K562 (cell line): ENCODE measurements around the gene SFMBT2. TPM values are rescaled to one million over a fixed set of nuclear protein-coding genes. Genes with fewer than 3 reads are reported as not detected.

Experiments
- ATAC-seq: fragments of 200-7000 bp; cut with Tn5 transposase; 3 replicates; pipeline ENCODE4 v1.9.1; 2020; ENCODE audit warnings: moderate library complexity
- BruUV-seq: library from RNA; stranded (reverse); fragments of 400-500 nt; replicated peaks from 2 replicates; lab custom pipeline; 2021; lab: Mats Ljungman, UMichigan
- CTCF ChIA-PET: fragments of 300-600 bp; formaldehyde crosslinking; extraction: SDS; loops from one replicate; lab custom pipeline; 2021; ENCODE audit warnings: low intra/inter-chr PET ratio; lab: Yijun Ruan, JAX
- POLR2A ChIA-PET: fragments of 300-600, 350-650 bp; sonication (Branson Sonifier 250); formaldehyde crosslinking; extraction: SDS; loops from one replicate; lab custom pipeline; 2021; ENCODE audit warnings: antibody characterized with exemption, inconsistent platforms; lab: Yijun Ruan, JAX
- DNase-seq, 4 experiments: peaks; one replicate each; pipeline versions ENCODE4 v3.0.0 to v3.0.0-alpha.2; 2011 to 2018; ENCODE audit warnings: low spot score in 3 of 4, mixed read lengths in 3 of 4; ENCODE audit errors: extremely low read depth in 1 of 4
- FAIRE-seq: peaks from 2 replicates; lab custom pipeline; 2011; peaks lifted over from hg19 to GRCh38; lab: Jason Lieb, UNC
- H2AFZ ChIP-seq: 2 replicates; pipeline ENCODE4 v1.6.0; 2011; ENCODE audit warnings: low read depth, low read length, control low read depth, inconsistent platforms
- H3K27ac ChIP-seq: fragments of 200-600 bp; 3 replicates; pipeline ENCODE4 v1.8.0; 2011; ENCODE audit warnings: low read depth, mild to moderate bottlenecking, control low read depth, inconsistent platforms, low read length, moderate library complexity, mixed read lengths; ENCODE audit errors: extremely low read depth
- H3K27me3 ChIP-seq, 2 experiments: fragments of 300-600 bp in 1 of 2; 2 replicates in 1 of 2; 3 replicates in 1 of 2; pipeline versions ENCODE4 v1.6.0 to v1.8.0; 2011; ENCODE audit warnings: inconsistent platforms in 2 of 2, low read length in 2 of 2, mild to moderate bottlenecking in 1 of 2, mixed read lengths in 1 of 2, moderate library complexity in 1 of 2; ENCODE audit not compliant: control insufficient read depth in 2 of 2, insufficient read depth in 2 of 2
- H3K36me3 ChIP-seq: fragments of 300-600 bp; 3 replicates; pipeline ENCODE4 v1.8.0; 2011; ENCODE audit warnings: mild to moderate bottlenecking, low read length, inconsistent platforms; ENCODE audit not compliant: control insufficient read depth, insufficient read depth
- H3K4me1 ChIP-seq, 2 experiments: fragments of 200-600 bp in 1 of 2; replicated peaks in 1 of 2; 2 replicates in 1 of 2; 3 replicates in 1 of 2; pipeline versions ENCODE4 v1.5.1 to v1.8.0; 2011; ENCODE audit warnings: inconsistent platforms in 2 of 2, low read length in 2 of 2, mild to moderate bottlenecking in 1 of 2, mixed read lengths in 1 of 2, moderate library complexity in 1 of 2; ENCODE audit not compliant: control insufficient read depth in 2 of 2, insufficient read depth in 2 of 2
- H3K4me2 ChIP-seq: 2 replicates; pipeline ENCODE4 v1.6.1; 2011; ENCODE audit warnings: low read length, control low read depth, inconsistent platforms, mixed read lengths; ENCODE audit not compliant: insufficient read depth
- H3K4me3 ChIP-seq: fragments of 200-600 bp; sonication (generic), shearing (Covaris generic); 2 replicates; pipeline ENCODE4 v1.5.1; 2016; ENCODE audit warnings: control low read depth, inconsistent platforms
- H3K79me2 ChIP-seq: fragments of 200-600 bp; 3 replicates; pipeline ENCODE4 v1.8.0; 2011; ENCODE audit warnings: low read length, inconsistent platforms; ENCODE audit not compliant: control insufficient read depth, insufficient read depth
- H3K9ac ChIP-seq, 2 experiments: 2 replicates each; pipeline versions ENCODE4 v1.6.0 to v1.6.1; 2011; ENCODE audit warnings: low read depth in 2 of 2, low read length in 2 of 2, control low read depth in 1 of 2, inconsistent platforms in 1 of 2, mild to moderate bottlenecking in 1 of 2, mixed read lengths in 1 of 2; ENCODE audit not compliant: insufficient read depth in 1 of 2
- H3K9me1 ChIP-seq: one replicate; pipeline ENCODE4 v1.6.0; 2011; ENCODE audit warnings: inconsistent platforms, mild to moderate bottlenecking, low read length, moderate library complexity; ENCODE audit not compliant: control insufficient read depth, insufficient read depth
- H3K9me3 ChIP-seq: replicated peaks from 2 replicates; pipeline ENCODE4 v1.5.1; 2011; ENCODE audit warnings: low read depth, low read length, inconsistent platforms; ENCODE audit not compliant: control insufficient read depth, insufficient read depth
- H4K20me1 ChIP-seq: replicated peaks from 2 replicates; pipeline ENCODE4 v1.6.1; 2011; ENCODE audit warnings: low read length, inconsistent platforms, mixed read lengths; ENCODE audit not compliant: control insufficient read depth, insufficient read depth
- ATF3 ChIP-seq, 2 experiments: fragments of 450-650 bp in 1 of 2; sonication (generic) in 1 of 2; formaldehyde crosslinking in 1 of 2; IDR thresholded peaks in 1 of 2; conservative IDR thresholded peaks in 1 of 2; 2 replicates each; pipeline versions ENCODE4 v1.6.1 to v1.8.1; 2016 to 2023; ENCODE audit warnings: mild to moderate bottlenecking in 2 of 2, moderate library complexity in 2 of 2, inconsistent platforms in 1 of 2, missing genetic modification reagents in 1 of 2
- ELK3 ChIP-seq: fragments of 450-650 bp; formaldehyde crosslinking; IDR thresholded peaks from 2 replicates; pipeline ENCODE4 v1.4.0; 2020; ENCODE audit warnings: mild to moderate bottlenecking
- FOSL1 ChIP-seq: fragments of 200-800 bp; sonication (Bioruptor generic); conservative IDR thresholded peaks from 2 replicates; pipeline ENCODE4 v1.6.1; 2016; ENCODE audit warnings: missing genetic modification characterization, missing compliant biosample characterization
- GABPB1 ChIP-seq: sonication (generic); formaldehyde crosslinking; IDR thresholded peaks from 2 replicates; pipeline ENCODE4 v1.8.0; 2022; ENCODE audit warnings: mild to moderate bottlenecking, missing genetic modification reagents
- IRF1 ChIP-seq: sonication (generic); formaldehyde crosslinking; IDR thresholded peaks from 2 replicates; pipeline ENCODE4 v1.8.0; 2022; ENCODE audit warnings: missing genetic modification reagents, mild to moderate bottlenecking, borderline replicate concordance
- JUND ChIP-seq, 2 experiments: IDR thresholded peaks; 2 replicates in 1 of 2; 3 replicates in 1 of 2; pipeline ENCODE4 v1.6.1; 2011; ENCODE audit warnings: borderline replicate concordance in 2 of 2, low read depth in 2 of 2, low read length in 2 of 2, improper control_type of control experiment in 1 of 2, missing biosample characterization in 1 of 2, missing genetic modification characterization in 1 of 2, missing genetic modification reagents in 1 of 2
- PATZ1 ChIP-seq: fragments of 250-450 bp; sonication (Bioruptor Pico); IDR thresholded peaks from 2 replicates; pipeline ENCODE4 v1.5.0; 2020; ENCODE audit warnings: mild to moderate bottlenecking, borderline replicate concordance
- PTTG1 ChIP-seq: fragments of 450-650 bp; IDR thresholded peaks from 2 replicates; pipeline ENCODE4 v1.6.1; 2016; ENCODE audit warnings: low read depth, mild to moderate bottlenecking, missing genetic modification characterization, missing compliant biosample characterization
- SMARCC2 ChIP-seq: fragments of 450-650 bp; IDR thresholded peaks from 2 replicates; pipeline ENCODE4 v1.6.1; 2017; ENCODE audit warnings: antibody characterized with exemption, moderate library complexity, mild to moderate bottlenecking, low read depth
- SMARCE1 ChIP-seq: fragments of 450-650 bp; IDR thresholded peaks from 2 replicates; pipeline ENCODE4 v1.7.1; 2016; ENCODE audit warnings: mild to moderate bottlenecking
- ZNF174 ChIP-seq: fragments of 250-450 bp; sonication (Bioruptor Pico); IDR thresholded peaks from 2 replicates; pipeline ENCODE4 v1.4.0; 2020; ENCODE audit warnings: mild to moderate bottlenecking
- WGBS: fragments of 100-300 bp; shearing (Covaris generic); methylation state at CpG from one replicate; pipeline ENCODE4 v1.1.6; 2016; ENCODE audit warnings: low coverage, mixed read lengths; ENCODE audit not compliant: insufficient coverage; ENCODE audit errors: missing lambda C conversion rate; 5-methylcytosine and 5-hydroxymethylcytosine counted together
- in situ Hi-C: fragments of 300-500 bp; cut with MboI; formaldehyde crosslinking; loops from 4 replicates; pipeline ENCODE4 v1.15.0; 2018; ENCODE audit warnings: inconsistent platforms, mixed read lengths
- intact Hi-C: fragments of 100-400 bp; cut with micrococcal nuclease; formaldehyde crosslinking; loops from 2 replicates; pipeline ENCODE4 v1.14.2; 2022
- polyA plus RNA-seq, 8 experiments: library from polyadenylated mRNA; depleted of rRNA in 4 of 8; stranded (reverse) in 5 of 8; unstranded in 3 of 8; fragments of >200 nt; fragmentation: Nextera tagmentation in 2 of 8; fragmentation: Illumina TruSeq in 1 of 8; extraction: Ambion mirVana in 2 of 8; extraction: Trizol in 1 of 8; gene quantifications; 2 replicates each; pipeline versions ENCODE4 v1.2.1 to v1.2.3, GENCODE V29; 2011 to 2014; ENCODE audit warnings: inconsistent platforms in 1 of 8, missing spikeins in 1 of 8
- total RNA-seq, 7 experiments: library from RNA; depleted of rRNA in 6 of 7; stranded (reverse); fragments of >200 nt in 6 of 7; fragmentation: Illumina TruSeq in 2 of 7; extraction: Trizol in 2 of 7; gene quantifications; 2 replicates each; pipeline versions ENCODE4 v1.2.1 to v1.2.3, GENCODE V29; 2011 to 2021; ENCODE audit warnings: low replicate concordance in 1 of 7

The SFMBT2 gene
- total and polyA plus RNA-seq, 9 of the 15 experiments (the other 6 are each of a cell fraction or from before 2014, with no cell fraction given): 1.2 to 13.6 (median 7.6) TPM

GRCh38 chr10:7397049-7398035 lies 13.5 kb downstream of the SFMBT2 start:
- intact Hi-C loops: no loop called here
- ChIA-PET POLR2A (no interaction called here), CTCF (no interaction called here)
- TF ChIP-seq SMARCC2 (no peak), ELK3 (CRISPR knock-in tag) (no peak), FOSL1 (0 out of 2 replicates have a peak, but pooled peaks have one; percentile 22), ATF3 (IDR thresholded peaks at IDR 0.05) (peak; percentile 27; the same call in 1 of the 2 replicates), ATF3 (CRISPR knock-in tag; conservative IDR thresholded peaks at IDR 0.05) (no peak), PATZ1 (CRISPR knock-in tag) (no peak), GABPB1 (CRISPR knock-in tag) (no peak), ZNF174 (CRISPR knock-in tag) (no peak), PTTG1 (no peak), JUND (IDR thresholded peaks at IDR 0.05; ENCODE audit: borderline replicate concordance, low read depth, low read length) (peak; percentile 47; the same call in 1 of the 2 replicates), JUND (tag; IDR thresholded peaks at IDR 0.05; ENCODE audit: borderline replicate concordance, low read depth, low read length) (no peak), IRF1 (CRISPR knock-in tag) (no peak), SMARCE1 (no peak)
- no peak overlapping the region for H3K4me3 ChIP-seq
- in situ Hi-C loops: no loop called here
- FAIRE-seq (peak; percentile 77), DNase-seq (peak in 1 of 4 experiments; percentile 25), ATAC-seq (peak; percentile 51; the same call in 2 of the 3 replicates)
- H3K9ac ChIP-seq: no peak overlapping the region
- peaks cover 4% of the 10 kb centered on the region for H3K9me1 ChIP-seq
- H3K4me1 ChIP-seq: peaks cover 11 to 41% of the 10 kb centered on the region in 2 experiments; a peak in 3 of 5 replicates
- H3K27me3 ChIP-seq: no peaks in the 10 kb centered on the region
- 67% methylated on average over 17 of the region's 17 CpGs for WGBS
- H3K79me2 ChIP-seq: peaks cover 92% of the 10 kb centered on the region
- no peaks in the 10 kb centered on the region for H3K9me3 ChIP-seq
- no TSS peak for BruUV-seq
- no peak overlapping the region for H3K4me2 ChIP-seq
- H2AFZ ChIP-seq: no peak overlapping the region
- H4K20me1 ChIP-seq: peaks cover 24% of the 10 kb centered on the region; the same call in 1 of the 2 replicates
- no peak overlapping the region for H3K27ac ChIP-seq
- H3K36me3 ChIP-seq: peaks cover 4% of the 10 kb centered on the region
